ENCODE data around the gene MOB4.

DNA sequence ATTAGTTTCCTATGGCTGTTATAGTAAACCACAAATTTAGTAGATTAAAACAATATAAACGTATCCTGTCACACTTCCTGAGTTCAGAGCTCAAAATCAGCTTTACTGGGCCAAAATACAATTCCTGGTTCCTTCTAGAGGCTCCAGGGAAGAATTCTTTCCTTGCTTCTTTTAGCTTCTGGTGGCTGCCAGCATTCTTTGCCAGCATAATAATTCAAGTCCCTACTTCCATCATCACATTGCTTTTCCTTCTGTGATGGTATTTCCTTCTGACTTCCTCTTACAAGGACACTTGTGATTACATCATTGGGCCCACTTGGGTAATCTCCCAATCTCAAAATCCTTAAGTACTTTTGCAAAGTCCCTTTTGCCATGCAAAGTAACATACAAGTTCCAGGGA, 40.6 kb downstream of the MOB4 start:
- TF ChIP-seq POLR2AphosphoS5 (IDR thresholded peaks at IDR 0.05; ENCODE audit: low read depth, low read length) (no peak), TAF1 (IDR thresholded peaks at IDR 0.05; ENCODE audit: borderline replicate concordance, insufficient read depth, low read length) (no peak)
